Hepatocyte (in vitro differentiated cells): ENCODE data around the gene ACYP2. TPM values are rescaled to one million over a fixed set of nuclear protein-coding genes. Genes with fewer than 3 reads are reported as not detected.
"Not testable (repeated sequence)": the region's sequence is repeated elsewhere in the genome, so short reads cannot be mapped to it uniquely, and the experiment has no call there.

Experiments
- DNase-seq: peaks from one replicate; pipeline ENCODE4 v3.0.0-alpha.2; 2016; ENCODE audit warnings: low spot score
- H2AFZ ChIP-seq: fragments of 200-600 bp; sonication (generic); 2 replicates; pipeline ENCODE4 v1.6.0; 2016; ENCODE audit warnings: antibody characterized with exemption, mild to moderate bottlenecking
- H3K27ac ChIP-seq: fragments of 200-600 bp; sonication (generic); 2 replicates; pipeline ENCODE4 v1.5.1; 2016; ENCODE audit warnings: mild to moderate bottlenecking
- H3K27me3 ChIP-seq: fragments of 200-600 bp; sonication (generic); 2 replicates; pipeline ENCODE4 v1.6.1; 2016
- H3K36me3 ChIP-seq: fragments of 200-600 bp; sonication (generic); replicated peaks from 2 replicates; pipeline ENCODE4 v1.5.1; 2016; ENCODE audit warnings: low read depth; ENCODE audit not compliant: insufficient read depth
- H3K4me1 ChIP-seq: fragments of 200-600 bp; sonication (generic); 2 replicates; pipeline ENCODE4 v1.5.1; 2016; ENCODE audit warnings: mild to moderate bottlenecking, moderate library complexity; ENCODE audit not compliant: insufficient read depth
- H3K4me2 ChIP-seq: fragments of 200-600 bp; sonication (generic); 2 replicates; pipeline ENCODE4 v1.6.0; 2016
- H3K4me3 ChIP-seq: fragments of 200-600 bp; sonication (generic); 2 replicates; pipeline ENCODE4 v1.5.1; 2016; ENCODE audit warnings: mild to moderate bottlenecking
- H3K79me2 ChIP-seq: fragments of 200-600 bp; sonication (generic); 2 replicates; pipeline ENCODE4 v1.6.0; 2017; ENCODE audit warnings: mild to moderate bottlenecking
- H3K9me2 ChIP-seq: fragments of 200-600 bp; sonication (generic); replicated peaks from 2 replicates; pipeline ENCODE4 v1.6.0; 2017; ENCODE audit warnings: mild to moderate bottlenecking; ENCODE audit not compliant: insufficient read depth
- H3K9me3 ChIP-seq: fragments of 200-600 bp; sonication (generic); 2 replicates; pipeline ENCODE4 v1.5.1; 2016; ENCODE audit warnings: low read depth, mild to moderate bottlenecking
- H4K20me1 ChIP-seq: fragments of 200-600 bp; sonication (generic); 2 replicates; pipeline ENCODE4 v1.6.0; 2016; ENCODE audit warnings: mild to moderate bottlenecking; ENCODE audit not compliant: insufficient read depth, poor library complexity, severe bottlenecking
- EZH2 ChIP-seq: fragments of 200-600 bp; sonication (generic); IDR thresholded peaks from 2 replicates; pipeline ENCODE4 v1.6.1; 2016; ENCODE audit warnings: antibody characterized with exemption, mild to moderate bottlenecking, borderline replicate concordance
- EZH2phosphoT487 ChIP-seq: fragments of 200-600 bp; sonication (generic); IDR thresholded peaks from one replicate; pipeline ENCODE4 v1.6.1; 2018; ENCODE audit warnings: antibody characterized with exemption, mild to moderate bottlenecking, low read depth, moderate library complexity; ENCODE audit not compliant: unreplicated experiment, severe bottlenecking
- WGBS: methylation state at CpG from one replicate; pipeline ENCODE4 v1.1.6; 2016; ENCODE audit warnings: low lambda C conversion rate; ENCODE audit errors: missing lambda C conversion rate; 5-methylcytosine and 5-hydroxymethylcytosine counted together
- polyA plus RNA-seq: library from polyadenylated mRNA; unstranded; fragments of >200 nt; fragmentation: Nextera tagmentation; extraction: Ambion mirVana; gene quantifications from 2 replicates; pipeline ENCODE4 v1.2.1, GENCODE V29; 2016
- total RNA-seq: library from RNA; depleted of rRNA; stranded (reverse); fragments of >200 nt; gene quantifications from 2 replicates; pipeline ENCODE4 v1.2.3, GENCODE V29; 2014
- TF ChIP-seq, protein P1 (sequence below): fragments of 200-600 bp; sonication (generic); IDR thresholded peaks from 2 replicates; pipeline ENCODE4 v1.5.1; 2016; ENCODE audit warnings: antibody characterized with exemption, mild to moderate bottlenecking; ENCODE audit not compliant: poor library complexity

Gene ACYP2
- total and polyA plus RNA-seq, 2 experiments from 2014 or later = 22.5 to 30.9 TPM

DNA sequence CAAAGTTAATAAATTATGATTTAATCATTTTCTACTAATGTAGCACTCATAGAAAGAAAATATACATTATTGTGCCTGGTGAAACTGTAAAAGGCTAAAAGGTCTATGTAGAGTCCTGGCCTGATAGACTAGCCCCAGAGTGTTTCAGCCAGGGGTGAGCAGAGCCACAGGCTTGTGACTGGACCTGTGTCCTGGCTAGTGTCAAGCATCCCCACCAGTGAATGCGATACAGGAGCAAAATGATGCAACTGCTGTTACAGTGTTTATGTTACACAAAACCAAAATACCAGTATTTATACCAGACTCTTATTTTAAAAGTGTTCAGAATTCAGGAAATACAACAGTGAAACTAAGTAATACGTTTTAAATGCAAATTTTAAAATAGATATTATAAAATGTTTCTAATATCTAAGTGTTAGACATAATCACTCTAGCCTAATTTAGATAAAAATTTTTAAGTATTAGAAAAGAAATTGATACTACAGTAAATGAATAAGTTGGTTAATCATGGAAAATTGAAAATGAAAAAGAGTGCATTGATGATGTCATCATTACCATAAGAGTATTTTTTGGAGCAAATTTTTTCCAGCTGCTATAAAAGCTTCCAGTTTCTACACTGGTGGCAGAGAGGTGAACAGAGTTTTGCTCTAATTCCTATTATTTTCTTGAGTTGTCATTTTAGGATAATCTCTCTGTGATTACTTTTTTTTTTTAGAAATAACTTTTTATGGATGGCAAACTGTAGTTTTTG lies 146.8 kb downstream of the ACYP2 start:
- H2AFZ ChIP-seq = no peak overlapping the region
- 64% methylated on average over 2 of the region's 2 CpGs for WGBS
- H3K9me3 ChIP-seq = no peaks in the 10 kb centered on the region
- H3K4me3 ChIP-seq = no peak overlapping the region
- peak overlapping the region; percentile 36 for H3K27ac ChIP-seq
- no peak for TF ChIP-seq EZH2
- TF ChIP-seq, protein P1, sequence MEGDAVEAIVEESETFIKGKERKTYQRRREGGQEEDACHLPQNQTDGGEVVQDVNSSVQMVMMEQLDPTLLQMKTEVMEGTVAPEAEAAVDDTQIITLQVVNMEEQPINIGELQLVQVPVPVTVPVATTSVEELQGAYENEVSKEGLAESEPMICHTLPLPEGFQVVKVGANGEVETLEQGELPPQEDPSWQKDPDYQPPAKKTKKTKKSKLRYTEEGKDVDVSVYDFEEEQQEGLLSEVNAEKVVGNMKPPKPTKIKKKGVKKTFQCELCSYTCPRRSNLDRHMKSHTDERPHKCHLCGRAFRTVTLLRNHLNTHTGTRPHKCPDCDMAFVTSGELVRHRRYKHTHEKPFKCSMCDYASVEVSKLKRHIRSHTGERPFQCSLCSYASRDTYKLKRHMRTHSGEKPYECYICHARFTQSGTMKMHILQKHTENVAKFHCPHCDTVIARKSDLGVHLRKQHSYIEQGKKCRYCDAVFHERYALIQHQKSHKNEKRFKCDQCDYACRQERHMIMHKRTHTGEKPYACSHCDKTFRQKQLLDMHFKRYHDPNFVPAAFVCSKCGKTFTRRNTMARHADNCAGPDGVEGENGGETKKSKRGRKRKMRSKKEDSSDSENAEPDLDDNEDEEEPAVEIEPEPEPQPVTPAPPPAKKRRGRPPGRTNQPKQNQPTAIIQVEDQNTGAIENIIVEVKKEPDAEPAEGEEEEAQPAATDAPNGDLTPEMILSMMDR = no peak
- TF ChIP-seq EZH2phosphoT487 = no peak
- no peaks in the 10 kb centered on the region for H3K36me3 ChIP-seq
- DNase-seq = peak; percentile 31
- H3K9me2 ChIP-seq = no peaks in the 10 kb centered on the region
- H3K27me3 ChIP-seq = no peaks in the 10 kb centered on the region
- no peaks in the 10 kb centered on the region for H4K20me1 ChIP-seq
- peak overlapping the region; percentile 30 for H3K4me2 ChIP-seq
- H3K4me1 ChIP-seq = peaks cover 15% of the 10 kb centered on the region
- no peaks in the 10 kb centered on the region for H3K79me2 ChIP-seq

DNA sequence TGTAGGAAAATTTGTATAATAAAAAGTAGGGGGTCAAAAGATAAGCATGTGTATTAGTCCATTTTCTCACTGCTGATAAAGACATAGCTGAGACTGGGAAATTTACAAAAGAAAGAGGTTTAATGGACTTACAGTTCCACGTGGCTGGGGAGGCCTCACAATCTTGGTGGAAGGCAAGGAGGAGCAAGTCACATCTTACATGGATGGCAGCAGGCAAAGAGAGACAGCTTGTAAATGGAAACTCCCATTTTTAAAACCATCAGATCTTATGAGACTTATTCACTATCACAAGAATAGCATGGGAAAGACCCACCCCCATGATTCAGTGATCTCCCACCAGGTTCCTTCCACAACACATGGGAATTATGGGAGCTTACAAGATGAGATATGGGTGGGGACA lies 149.7 kb downstream of the ACYP2 start:
- H3K36me3 ChIP-seq, H3K4me3 ChIP-seq, H2AFZ ChIP-seq, H3K9me2 ChIP-seq, H3K27me3 ChIP-seq, DNase-seq, H3K4me2 ChIP-seq, H3K27ac ChIP-seq, H3K9me3 ChIP-seq, H4K20me1 ChIP-seq, H3K79me2 ChIP-seq: not testable (repeated sequence)
- 62% methylated on average over 1 of the region's 1 CpG for WGBS
- H3K4me1 ChIP-seq = peaks cover 15% of the 10 kb centered on the region

DNA sequence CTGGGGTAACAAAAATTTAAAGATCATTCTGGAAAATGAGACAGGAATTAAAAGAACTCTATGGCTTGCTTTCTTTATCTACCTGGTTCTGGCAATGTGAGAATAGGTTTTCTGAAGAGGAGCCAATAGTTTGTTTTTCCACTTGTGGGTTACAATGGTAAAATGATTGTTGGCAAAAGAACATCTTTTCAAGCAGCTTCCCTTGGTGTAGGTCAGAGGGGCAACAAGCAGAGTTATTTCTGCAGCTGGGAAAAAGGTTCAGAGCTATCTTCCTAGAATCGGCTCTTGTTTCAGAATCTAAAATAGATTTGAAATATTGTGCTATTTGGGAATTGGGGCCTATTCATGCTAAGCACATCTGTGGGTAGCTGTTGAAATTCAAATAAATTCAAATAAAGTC lies 152.2 kb downstream of the ACYP2 start:
- Histone ChIP-seq H3K4me2 (no peak overlapping the region), H3K4me1 (no peaks in the 10 kb centered on the region), H4K20me1 (no peaks in the 10 kb centered on the region), H3K36me3 (no peaks in the 10 kb centered on the region), H3K27ac (no peak overlapping the region), H3K27me3 (no peaks in the 10 kb centered on the region), H3K9me3 (no peaks in the 10 kb centered on the region), H2AFZ (no peak overlapping the region), H3K4me3 (no peak overlapping the region), H3K79me2 (no peaks in the 10 kb centered on the region), H3K9me2 (no peaks in the 10 kb centered on the region)
- DNase-seq = no peak
- TF ChIP-seq EZH2 (no peak), EZH2phosphoT487 (no peak)
- TF ChIP-seq, protein P1 = no peak
- 94% methylated on average over 1 of the region's 1 CpG for WGBS

DNA sequence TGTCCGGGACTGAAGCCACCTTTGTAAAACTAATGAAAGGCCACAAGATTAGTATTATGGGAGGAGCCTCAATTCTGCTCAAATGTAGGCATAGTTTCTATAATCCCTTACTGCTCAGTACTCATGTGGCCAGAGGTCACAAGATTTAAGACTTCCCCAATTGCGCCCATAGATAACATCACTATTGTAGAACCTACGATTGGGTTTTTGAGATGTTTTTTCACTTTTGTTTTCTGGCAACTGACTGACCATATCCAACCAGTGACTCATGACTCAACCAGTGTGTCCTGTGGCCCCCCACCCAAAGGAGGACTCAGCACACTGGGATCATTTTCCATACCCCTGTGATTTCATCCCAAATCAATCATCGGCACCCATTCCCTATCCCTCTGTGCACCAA lies 155.8 kb downstream of the ACYP2 start:
- Histone ChIP-seq H2AFZ (no peak overlapping the region), H3K9me3 (no peaks in the 10 kb centered on the region), H3K4me2 (no peak overlapping the region), H3K4me1 (no peaks in the 10 kb centered on the region), H3K27ac (no peak overlapping the region), H3K27me3 (no peaks in the 10 kb centered on the region), H3K4me3 (no peak overlapping the region), H3K79me2 (no peaks in the 10 kb centered on the region), H3K36me3 (no peaks in the 10 kb centered on the region), H3K9me2 (no peaks in the 10 kb centered on the region), H4K20me1 (no peaks in the 10 kb centered on the region)
- no peak for TF ChIP-seq EZH2phosphoT487
- TF ChIP-seq, protein P1 = no peak
- TF ChIP-seq EZH2 = no peak
- DNase-seq = no peak
- WGBS = 93% methylated on average over 4 of the region's 4 CpGs
